SKM-1 treated with dmso at 0.1 percent for 144 hours (cell line): ENCODE data around the gene DDR1.
"Not testable (repeated sequence)": the region's sequence is repeated elsewhere in the genome, so short reads cannot be mapped to it uniquely, and the experiment has no call there.

ENCODE experiments used
- DNase-seq: peaks from one replicate; lab custom pipeline; 2025; ENCODE audit not compliant: unreplicated experiment; lab: John Stamatoyannopoulos, UW

DDR1 gene

DNA sequence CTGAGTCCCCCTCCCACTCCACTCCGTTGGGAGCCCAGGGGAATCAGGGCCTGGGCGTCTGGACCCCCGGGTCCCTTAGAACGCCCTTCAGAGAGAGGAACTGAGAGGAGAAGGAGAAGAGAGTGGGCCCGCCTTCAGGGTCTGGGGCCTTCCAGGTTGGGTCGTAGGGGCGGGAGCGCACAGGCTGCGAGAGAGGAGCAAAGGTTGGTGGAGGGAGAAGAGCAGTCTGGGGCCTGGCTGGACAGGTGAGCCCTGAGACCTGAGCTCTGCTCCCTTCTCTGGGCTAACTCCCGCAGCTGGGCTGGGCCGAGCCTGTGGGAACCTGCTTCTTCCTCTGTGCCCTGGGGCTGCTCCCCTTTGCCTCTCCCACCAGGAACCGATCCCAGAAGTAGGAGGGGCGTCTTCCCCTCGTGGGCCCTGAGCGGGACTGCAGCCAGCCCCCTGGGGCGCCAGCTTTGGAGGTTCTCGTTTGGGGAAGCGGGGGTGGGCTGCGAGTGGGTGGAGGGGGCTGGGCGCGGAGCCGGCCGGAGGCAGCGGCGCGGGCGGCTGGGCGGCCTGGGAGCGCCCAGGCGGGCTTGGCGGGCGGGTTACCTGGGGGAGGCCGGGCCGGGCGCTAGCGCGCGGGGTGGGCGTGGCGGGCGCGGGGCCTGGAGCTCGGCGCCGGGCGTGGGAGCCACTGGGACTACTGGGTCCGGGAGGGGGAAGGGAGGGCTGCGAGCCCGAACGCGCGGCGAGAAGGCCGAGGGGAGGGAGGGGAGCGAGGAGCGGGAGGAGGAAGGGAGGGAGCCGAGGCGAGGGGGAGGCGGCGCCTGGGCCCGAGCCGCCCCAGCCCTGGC is at the start of gene DDR1:
TSS of gene DDR1 (plus strand) at position 835 of the 836 bp plus-strand sequence. CDS start 4,211 bp downstream, outside the sequence.
- no peak for DNase-seq

DNA sequence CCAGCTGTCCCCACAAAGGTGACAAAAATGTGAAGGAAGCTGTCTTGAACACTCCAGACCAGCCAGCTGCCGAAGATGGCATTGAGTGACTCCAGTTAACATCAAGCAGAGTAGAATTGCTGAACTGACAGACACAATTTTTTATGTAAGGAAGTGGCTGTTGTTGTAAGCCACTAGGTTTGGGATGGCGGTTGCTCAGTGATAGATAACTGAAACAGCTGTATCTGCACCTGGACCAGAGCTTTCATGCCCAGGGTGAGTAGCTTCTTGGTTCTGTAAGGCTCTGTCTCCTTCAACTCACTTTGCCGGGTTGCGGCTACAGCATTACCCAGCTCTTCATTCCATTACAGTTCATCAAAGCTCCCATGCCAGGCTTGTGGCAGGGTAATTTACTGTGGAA is 49.7 kb upstream of the DDR1 start:
- no peak for DNase-seq

DNA sequence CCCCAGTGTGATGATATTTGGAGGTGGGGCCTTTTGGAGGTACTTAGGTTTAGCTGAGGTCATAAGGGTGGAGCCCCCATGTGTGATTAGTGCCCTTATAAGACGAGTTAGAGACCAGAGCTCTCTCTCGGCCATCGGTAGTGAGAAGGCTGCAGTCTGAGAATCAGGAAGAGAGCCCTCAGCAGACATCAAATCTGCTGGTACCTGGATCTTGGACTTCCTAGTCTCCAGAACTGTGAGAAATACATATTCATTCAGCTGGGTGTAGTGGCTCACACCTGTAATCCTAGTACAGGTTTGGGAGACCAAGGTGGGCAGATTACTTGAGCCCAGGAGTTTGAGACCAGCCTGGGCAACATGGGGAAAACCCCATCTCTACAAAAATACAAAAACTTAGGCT is 48.7 kb upstream of the DDR1 start:
- DNase-seq: no peak

DNA sequence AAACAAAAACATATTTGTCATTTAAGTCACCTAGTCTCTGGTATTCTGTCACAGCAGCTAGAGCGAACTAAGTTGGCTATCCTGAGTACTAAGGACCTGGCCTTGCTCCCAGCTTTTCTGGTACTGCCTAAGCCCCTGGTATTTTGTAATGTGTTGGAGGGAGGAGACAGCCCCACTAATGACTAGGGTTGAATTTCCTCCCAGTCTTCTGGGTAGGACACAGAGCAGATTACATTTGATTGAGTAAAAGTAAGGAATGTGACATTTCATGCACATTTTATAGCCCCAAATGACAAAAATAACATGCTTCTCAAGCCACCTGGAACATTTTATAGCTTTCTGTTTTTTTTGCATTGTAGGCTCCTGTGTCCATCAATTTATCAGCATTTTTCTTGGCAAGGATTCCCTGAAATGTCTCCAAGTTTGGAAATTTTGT is 47.9 kb upstream of the DDR1 start:
- DNase-seq: no peak

DNA sequence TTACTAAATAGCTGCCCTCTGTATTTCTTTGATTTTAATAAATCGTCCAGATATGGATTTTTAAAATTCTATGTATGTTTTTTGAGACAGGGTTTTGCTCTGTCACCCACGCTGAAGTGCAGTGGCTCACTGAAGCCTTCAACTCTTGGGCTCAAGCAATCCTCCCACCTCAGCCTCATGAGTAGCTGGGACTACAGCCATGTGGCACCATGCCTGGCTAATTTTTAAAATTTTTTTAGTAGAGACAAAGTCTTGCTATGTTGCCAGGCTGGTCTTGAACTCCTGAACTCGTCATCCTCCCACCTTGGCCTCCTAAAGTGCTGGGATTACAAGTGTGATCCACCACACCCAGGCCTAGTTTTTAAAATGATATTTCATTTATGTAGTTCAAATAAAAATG is 47.4 kb upstream of the DDR1 start:
- DNase-seq: no peak

DNA sequence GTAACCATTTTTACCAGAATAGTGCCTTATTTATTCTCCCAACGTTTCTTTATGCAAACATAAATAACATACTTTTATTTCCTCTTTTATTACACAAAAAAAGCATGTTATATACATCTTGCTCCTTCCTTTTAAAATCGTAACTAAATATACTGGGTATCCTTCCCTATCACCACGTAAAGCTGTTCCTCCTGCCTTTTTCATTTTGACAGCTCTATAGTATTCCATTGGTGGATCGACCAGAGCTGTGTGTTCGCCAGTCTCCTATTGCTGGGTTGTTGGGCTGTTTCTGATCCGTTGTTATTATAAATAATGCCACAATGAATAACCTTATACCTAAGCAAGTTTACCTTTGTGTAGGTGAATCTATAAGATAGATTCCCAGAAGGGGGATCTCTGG is 46.9 kb upstream of the DDR1 start:
- no peak for DNase-seq

DNA sequence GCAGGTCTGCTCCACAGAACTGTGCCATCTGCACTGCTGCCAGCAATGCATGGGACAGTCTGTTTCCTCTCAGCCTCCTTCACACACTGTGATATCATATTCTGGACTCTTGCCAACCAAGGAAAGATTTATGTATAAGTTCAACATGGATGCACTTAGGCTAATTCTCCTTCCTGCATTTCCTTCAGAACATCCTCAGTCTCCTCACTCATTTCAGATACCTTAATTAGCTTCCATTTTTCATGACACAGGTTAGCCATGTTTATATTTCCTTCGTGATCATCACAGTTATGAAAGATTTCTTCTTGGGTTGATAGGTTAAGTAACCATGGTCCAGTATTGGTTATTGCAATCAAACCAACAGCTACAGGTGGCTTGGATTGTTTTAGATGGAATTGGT is 46.4 kb upstream of the DDR1 start:
- DNase-seq: no peak

DNA sequence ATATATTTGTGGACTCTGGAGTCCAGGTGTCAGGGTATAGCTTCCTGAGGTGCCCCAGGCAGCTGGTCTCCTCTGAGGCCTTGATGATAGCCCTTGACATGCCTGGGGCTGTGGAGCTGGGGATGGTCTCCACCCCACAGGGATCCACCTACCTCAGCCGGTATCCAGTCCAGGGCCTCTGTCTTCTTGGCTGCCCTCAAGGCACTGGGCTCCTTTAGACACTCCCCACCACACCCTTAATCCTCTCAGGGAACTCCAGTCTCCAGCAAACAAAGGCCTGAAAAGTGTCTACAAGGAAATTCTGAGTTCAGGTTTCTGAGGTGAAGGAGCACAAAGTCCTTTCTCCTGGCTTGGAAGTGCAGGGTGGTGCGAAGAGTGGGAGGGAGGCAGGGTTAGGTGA is 44.6 kb upstream of the DDR1 start:
- no peak for DNase-seq

DNA sequence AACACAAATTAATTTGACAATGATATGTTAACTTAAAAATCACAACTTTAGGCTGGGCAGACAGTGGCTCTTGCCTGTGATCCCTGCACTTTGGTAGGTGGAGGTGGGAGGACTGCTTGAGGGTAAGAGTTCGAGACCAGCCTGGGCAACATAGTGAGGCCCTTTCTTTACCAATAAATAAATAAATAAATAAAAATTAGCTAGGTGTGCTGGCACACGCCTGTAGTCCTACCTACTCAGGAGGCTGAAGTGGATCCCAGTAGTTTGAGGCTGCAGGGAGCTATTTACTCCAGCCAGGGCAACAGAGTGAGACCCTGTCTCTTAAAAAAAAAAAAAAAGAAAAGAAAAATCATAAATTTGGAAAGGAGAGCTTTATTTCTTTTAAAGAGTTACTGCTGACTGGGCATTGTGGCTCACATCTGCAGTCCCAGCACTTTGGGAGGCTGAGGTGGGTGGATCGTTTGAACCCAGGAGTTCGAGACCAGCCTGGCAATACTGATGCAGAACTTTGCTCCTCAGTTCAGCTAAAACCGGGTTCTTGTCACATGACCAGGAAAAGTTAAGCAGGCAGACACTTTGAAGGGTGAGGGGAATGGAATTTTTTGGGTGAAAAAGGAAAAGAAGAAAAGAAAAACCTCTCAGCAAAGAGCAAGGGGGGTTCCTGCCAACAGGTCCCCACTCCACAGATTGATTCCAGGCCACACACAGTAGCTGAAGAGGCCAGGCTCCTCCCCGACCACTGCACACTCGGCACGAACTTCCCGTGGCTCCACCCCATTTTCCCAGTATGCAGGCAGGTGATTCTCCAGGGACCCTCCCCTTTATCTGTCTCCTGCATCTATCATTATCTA is 44.0 kb upstream of the DDR1 start:
- no peak for DNase-seq

DNA sequence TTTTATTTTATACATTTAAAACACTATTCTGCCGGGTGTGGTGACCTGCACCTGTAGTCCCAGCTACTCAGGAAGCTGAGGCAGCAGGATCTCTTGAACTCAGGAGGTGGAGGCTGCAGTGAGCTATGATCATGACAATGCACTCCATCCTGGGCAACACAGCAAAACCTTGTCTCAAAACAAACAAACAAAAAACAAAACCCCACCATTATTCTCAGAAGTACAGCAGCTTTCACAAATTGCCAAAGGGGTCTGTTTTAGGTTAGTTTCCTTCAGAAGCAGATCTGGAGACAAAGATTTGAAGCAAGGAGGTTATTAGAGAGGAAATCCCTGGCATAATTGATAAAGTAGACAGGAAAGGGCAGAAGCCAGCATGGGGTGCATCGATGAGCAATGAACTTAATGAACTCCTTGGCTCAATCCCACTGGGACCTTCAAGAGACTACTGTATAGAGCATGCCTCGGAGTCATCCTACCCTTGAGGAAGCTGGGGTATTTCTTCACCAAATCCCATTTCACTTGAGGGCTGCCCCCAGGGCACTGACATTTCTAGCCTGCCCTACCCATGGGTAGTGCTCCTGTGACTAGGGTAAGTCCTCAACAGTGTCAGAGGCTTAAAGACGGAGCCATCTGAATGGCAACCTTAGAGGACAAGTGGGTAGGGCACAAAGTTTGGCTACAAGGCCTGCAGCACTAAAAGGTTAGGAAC is 43.2 kb upstream of the DDR1 start:
- DNase-seq: no peak

DNA sequence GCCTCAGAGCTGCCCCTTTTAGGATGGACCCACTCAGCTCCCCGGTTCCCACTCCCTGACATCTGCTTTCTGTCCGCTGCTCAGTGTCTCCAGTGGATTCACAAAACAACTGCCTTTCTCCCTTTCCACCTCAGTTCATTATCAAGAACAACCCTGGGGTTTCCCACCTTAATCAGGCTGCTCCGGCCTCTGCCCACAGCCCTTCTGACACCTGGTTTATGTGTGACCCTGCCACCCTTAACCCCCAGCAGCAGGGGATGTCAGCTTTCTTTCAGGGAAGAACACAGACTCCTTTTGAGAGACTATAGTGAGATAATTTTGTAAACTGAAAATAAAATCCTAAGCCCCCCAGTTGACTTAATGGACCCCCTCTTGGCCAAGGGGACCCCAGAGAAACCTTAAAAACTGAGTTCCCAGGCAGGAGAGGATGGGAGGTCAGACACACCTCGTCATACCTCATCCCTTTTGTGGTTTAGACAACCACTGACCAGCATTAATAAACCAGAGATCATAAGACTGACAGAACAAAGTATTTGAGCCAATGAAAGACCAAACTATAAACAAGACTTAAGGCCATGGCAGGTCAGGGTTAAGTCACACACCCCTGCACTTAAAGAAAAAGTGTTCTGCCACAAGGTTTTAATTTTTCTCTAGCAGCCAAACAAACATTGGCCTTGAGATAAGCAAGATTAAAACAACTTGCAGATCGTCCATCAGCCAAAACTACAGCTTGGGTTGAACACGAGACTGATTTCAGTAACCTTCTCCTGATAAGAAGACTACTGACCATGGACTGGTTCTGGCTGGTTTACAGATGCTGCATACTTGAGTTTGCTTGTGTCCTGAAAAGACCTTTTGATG is 42.4 kb upstream of the DDR1 start:
- DNase-seq: no peak

DNA sequence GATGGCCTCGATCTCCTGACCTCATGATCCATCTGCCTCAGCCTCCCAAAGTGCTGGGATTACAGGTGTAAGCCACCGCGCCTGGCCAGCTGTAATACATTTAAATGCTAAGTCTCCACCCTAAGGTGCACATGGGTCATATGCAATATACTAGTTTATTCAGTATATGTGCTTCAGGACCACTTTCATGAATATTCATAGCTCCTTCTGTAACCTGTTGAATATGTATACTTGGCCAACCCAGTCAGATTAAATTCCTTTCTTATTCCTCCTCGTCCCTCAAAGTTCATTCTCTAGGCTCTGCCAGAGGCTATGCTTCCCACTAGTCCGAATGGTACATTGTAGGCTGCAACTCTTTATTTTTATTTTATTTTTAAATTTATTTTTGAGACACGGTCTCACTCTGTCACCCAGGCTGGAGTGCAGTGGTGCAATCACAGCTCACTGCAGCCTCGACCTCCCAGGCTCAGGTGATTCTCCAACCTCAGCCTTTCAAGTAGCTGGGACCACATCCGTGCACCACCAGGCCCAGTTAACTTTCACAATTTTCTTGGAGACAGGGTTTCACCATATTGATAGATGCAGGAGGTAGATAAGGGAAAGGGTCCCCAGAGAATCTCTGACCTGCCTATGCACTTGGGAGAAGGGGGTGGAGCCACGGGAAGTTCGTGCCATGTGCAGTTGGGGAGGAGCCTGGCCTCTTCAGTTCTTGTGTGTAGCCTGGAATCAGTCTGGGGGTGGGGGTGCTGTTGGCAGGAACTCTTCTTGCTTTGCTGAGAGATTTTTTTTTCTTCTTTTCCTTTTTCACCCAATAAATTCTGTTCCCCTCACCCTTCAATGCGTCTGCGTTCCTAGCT is 41.3 kb upstream of the DDR1 start:
- DNase-seq: no peak

DNA sequence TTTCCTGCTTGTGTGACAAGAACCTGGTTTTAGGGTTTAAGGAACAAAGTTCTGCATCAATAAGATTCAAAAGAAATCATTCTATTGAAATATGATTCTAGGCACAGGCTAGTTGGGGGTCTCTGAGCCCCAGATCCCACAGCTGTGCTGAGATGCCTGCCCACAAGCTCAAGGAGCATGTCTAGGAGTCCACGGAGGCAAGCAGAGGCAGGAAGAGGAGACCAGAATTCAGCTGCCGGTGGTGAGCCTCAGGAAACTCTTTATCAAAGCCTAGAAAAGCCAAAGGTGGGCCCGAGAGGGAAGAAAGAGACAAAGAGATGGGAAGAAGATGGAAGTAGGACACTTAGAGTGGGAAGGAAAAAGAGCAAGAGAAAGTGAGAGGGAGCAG is 40.7 kb upstream of the DDR1 start:
- no peak for DNase-seq

DNA sequence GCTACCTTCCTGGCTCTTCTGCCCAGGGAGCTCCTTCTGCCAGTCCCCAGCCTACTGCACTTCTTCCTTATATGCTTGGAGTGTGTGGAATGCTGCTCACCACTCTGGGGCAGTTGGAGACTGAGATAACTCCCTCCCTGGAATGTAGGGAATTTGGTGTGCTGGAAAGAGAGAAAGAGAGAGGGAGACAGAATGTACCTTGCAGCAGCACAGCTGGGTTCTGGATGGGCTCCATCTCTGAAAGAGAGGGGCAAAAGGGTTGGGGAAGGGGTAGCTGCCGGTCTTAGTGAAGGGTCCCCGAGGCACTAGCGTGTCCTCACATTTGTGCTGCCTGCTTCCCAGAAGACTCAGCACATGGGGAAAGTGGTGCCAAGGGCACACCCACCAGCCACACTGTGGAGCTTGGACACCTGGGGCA is 40.2 kb upstream of the DDR1 start:
- no peak for DNase-seq

DNA sequence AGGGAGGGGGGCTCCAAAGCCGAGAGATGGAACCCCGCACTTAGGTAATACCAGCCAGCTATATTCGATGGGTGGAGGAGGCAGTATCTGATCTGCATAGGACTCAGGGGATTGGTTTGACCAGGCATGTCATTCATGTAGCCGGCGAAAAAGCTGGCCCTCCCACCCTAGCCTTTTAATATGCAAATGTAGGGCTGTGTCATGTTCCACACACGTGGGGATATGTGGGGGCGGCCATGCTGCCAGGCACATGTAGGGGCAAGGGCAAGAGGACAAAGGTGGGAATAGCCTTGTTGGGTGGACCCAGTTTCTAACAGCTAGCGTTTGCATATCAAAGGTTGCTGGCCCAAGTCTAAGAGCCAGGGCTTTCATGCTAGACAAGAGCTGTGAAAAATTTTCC is 39.1 kb upstream of the DDR1 start:
- no peak for DNase-seq

DNA sequence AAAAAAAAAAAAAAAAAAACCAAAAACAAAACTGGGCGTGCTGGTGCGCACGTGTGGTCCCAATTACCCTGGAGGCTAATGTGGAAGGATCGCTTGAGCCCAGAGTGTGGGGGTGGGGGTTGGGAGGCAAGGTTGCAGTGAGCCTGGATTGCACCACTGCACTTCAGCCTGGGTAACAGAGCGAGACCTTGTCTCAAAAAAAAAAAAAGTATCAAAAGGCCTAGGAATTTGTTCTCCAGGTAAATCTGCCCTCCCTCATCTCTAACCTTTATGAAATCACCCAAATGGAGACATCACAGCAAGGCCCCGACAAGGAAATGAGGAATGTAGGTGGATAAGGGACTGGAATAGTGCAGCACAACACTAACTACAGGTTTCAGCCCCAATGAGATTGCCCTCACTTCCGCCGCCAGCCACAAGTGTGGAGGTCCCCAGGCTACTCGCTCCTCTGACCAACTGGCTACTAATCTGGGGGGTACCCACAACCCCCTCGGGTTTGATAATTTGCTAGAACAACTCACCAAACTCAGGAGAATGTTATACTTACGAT is 36.8 kb upstream of the DDR1 start:
- DNase-seq: no peak

DNA sequence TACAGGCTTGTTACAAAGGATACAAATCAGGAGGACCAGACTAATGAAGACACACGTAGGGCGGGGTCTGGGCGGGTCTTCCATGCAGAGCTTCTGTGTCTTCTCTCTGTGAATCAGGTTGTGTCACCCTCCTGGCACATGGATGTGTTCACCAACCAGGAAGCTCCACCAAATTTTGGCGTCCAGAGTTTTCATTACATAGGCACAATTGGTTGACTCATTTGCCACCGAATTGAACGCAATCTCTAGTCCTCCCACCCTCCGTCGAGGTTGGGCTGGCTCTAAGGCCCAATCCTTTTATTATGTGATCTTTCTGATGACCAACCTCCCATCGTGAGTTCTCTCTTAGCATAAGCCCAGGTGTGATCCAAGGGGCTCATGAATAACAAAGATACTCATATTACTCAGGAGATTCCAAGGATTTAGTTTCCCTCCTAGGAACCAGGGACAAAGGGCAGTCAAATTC is 36.3 kb upstream of the DDR1 start:
- no peak for DNase-seq

DNA sequence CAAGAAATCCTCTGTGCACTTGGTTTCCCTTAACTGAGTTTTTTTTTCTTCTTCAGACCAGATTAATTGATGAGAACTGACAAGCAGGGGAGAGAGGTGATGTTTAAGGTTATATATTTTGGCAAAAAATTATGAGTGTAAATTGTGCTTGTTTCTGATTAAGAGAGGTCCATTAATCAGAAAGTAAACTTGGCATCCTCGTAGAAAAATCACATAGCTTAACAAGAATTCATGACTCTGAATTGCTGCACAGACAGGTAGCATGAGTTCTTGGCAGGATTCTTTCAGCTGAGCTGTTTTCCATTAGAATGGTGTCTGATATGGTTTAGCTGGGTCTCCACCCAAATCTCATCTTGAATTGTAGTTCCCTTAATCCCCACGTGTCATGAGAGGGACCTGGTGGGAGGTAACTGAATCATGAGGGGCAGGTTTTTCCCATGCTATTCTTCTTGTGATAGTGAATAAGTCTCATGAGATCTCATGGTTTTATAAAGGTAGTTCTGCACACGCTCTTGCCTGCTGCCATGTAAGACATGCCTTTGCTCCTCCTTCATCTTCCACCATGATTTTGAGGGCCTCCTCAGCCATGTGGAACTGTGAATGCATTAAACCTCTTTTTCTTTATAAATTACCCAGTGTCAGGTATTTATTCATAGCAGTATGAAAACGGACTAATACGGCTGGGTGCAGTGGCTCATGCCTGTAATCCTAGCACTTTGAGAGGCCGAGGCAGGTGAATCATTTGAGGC is 34.2 kb upstream of the DDR1 start:
- DNase-seq: no peak

DNA sequence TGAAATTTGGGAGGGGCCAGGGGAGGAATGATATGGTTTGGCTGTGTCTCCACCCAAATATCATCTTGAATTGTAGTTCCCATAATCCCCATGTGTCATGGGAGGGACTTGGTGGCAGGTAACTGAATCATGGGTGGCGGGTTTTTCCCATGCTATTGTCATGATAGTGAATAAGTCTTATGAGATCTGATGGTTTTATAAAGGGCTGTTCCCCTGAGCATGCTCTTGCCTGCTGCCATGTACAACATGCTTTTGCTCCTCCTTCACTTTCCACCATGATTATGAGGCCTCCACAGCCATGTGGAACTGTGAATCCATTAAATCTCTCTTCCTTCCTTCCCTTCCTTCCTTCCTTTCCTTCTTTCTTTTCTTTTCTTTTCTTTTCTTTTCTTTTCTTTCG is 31.9 kb upstream of the DDR1 start:
- DNase-seq: not testable (repeated sequence)
